Adrenal gland (tissue), 5 donors: Measurements from ENCODE around the gene DAB2IP.

Experiments used
- POLR2A ChIP-seq, 2 donors: fragments of 450-650 bp; IDR thresholded peaks; one replicate each; pipeline ENCODE4 v1.6.1; 2017; ENCODE audit warnings: antibody characterized with exemption in 2 of 2, mild to moderate bottlenecking in 2 of 2, moderate library complexity in 1 of 2
- TF ChIP-seq, protein P1 (sequence below), 6 experiments: fragments of 450-650 bp in 4 of 6; fragments of 200-600 bp in 2 of 6; sonication (generic) in 1 of 6; IDR thresholded peaks; 1 replicate in 5 of 6; 2 replicates in 1 of 6; pipeline versions ENCODE4 v1.5.1 to v1.8.0; 2016 to 2021; ENCODE audit warnings: antibody characterized with exemption in 6 of 6, mild to moderate bottlenecking in 2 of 6, moderate library complexity in 1 of 6
- donor health status: DM: no; HTN: no; CAD: no.

DNA sequence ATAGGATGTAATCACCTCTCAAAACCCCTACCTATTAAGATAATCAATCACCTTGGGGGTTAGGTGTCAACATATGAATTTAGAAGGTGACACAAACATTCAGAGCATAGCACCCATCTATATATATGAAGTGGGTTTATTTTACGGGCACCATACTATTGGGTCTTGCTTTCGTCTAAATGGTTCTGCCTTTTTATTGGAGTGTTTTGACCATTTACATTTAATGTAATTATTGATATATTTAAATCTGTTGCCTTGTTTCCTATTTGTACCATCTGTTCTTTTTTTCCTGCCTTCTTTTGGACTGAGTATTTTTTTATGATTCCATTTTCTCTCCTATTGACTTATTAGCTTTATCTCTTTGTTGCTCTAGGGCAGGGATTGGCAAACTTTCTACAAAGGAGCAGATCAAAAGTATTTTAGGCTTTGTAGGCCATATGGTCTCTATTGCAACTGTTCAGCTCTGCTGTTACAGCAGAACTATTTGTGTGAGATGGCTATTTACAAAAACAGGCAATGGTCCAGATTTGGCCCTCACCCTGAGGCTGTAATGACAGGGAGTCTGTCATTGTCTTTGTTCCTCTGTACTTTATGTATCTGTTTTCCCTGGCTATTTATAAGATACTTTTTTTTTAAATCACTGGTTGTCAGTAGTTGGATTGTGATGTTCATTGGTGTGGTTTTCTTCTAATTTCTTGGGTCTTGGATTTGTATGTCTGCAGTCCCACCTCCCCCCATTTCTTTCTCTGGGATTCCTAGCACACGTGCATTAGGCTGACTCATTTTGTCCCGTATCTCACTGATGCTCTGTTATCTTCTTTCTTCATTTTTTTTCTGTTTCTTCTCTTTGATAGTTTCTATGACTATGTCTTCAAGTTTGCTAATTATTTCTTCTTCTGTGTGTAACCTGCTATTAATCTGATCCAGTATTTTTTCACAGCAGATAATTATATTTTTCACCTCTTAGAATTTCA is 127.1 kb downstream of the DAB2IP start:
- TF ChIP-seq, protein P1, sequence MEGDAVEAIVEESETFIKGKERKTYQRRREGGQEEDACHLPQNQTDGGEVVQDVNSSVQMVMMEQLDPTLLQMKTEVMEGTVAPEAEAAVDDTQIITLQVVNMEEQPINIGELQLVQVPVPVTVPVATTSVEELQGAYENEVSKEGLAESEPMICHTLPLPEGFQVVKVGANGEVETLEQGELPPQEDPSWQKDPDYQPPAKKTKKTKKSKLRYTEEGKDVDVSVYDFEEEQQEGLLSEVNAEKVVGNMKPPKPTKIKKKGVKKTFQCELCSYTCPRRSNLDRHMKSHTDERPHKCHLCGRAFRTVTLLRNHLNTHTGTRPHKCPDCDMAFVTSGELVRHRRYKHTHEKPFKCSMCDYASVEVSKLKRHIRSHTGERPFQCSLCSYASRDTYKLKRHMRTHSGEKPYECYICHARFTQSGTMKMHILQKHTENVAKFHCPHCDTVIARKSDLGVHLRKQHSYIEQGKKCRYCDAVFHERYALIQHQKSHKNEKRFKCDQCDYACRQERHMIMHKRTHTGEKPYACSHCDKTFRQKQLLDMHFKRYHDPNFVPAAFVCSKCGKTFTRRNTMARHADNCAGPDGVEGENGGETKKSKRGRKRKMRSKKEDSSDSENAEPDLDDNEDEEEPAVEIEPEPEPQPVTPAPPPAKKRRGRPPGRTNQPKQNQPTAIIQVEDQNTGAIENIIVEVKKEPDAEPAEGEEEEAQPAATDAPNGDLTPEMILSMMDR (IDR thresholded peaks at IDR 0.05) = no peak
- TF ChIP-seq POLR2A (IDR thresholded peaks at IDR 0.05) = no peak
